GM19328 (cell line): ENCODE measurements around the gene CD160.
"Not testable (repeated sequence)": the region's sequence is repeated elsewhere in the genome, so short reads cannot be mapped to it uniquely, and the experiment has no call there.

Experiments
- ATAC-seq: cut with Tn5 transposase; IDR thresholded peaks from one replicate; pipeline ENCODE4 v1.9.1; 2021; ENCODE audit warnings: mild to moderate bottlenecking, moderate library complexity; ENCODE audit not compliant: unreplicated experiment

Gene CD160

DNA sequence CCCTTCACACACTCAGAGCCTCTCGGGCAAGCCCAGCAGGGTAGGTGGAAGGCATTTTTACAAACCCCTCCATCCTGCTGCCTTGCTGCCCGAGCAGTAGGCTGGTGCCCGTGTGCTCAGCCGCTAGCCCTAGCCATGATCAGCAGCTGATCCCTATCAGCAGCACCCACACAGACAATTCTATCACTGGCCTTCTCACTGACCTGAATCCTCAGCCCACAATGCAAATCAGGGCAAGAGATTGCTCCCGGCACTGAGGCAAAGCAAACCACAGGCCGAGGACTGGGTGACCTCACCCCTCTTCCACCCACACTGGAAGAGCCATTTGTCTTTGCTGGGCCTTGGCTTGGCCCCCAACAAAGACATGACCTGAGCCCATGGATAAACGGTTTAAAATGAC is 11.2 kb upstream of the CD160 start:
- no peak for ATAC-seq

DNA sequence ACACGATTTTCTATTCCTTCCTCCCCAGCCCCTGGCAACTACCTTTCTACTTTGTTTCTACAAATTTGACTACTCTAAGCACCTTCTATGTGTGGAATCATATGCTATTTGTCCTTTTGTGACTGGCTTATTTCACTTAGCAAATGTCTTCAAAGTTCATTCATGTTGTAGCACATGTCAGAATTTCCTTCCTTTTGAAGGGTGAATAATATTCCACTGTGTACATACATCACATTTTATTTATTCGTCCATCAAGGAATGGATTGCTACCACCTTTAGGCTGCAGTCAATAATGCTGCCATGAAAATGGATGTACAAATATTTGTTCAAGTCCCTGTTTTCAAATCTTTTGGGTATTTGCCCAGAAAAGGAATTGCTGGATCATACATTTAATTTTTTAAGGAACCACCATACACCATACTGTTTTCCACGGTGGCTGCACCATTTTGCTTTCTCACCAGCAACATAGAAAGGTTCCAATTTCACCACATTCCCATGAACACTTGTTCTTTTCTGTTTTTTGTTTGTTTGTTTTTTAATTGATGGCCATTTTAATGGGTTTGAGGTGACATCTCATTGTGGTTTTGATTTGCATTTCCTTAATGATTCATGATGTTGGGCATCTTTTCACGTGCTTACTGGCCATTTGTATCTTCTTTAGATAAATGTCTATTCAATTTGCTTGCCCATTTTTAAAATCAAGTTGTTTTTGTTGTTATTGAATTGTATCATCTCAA is 8.8 kb upstream of the CD160 start:
- no peak for ATAC-seq

DNA sequence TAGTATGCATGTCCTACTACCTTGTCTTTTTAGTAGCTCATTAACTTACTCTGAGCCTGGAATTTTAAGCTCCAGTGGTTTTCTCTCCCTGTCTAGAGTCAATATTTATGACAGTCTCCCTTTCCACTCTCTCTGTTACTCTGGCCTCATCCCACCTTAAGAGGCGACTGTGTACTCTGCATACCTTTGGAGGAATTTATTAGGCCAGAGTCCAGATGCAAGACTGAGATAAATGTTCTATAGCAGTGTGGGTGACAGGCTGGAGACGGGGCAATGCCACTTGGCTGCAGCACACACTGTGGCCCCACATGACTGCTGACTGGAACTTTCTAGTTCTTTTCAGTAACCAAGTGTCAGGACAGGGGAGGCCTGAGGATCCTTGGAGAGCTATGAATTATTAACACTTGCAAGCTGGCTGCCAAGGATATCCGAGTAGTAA is 8.1 kb upstream of the CD160 start:
- no peak for ATAC-seq

DNA sequence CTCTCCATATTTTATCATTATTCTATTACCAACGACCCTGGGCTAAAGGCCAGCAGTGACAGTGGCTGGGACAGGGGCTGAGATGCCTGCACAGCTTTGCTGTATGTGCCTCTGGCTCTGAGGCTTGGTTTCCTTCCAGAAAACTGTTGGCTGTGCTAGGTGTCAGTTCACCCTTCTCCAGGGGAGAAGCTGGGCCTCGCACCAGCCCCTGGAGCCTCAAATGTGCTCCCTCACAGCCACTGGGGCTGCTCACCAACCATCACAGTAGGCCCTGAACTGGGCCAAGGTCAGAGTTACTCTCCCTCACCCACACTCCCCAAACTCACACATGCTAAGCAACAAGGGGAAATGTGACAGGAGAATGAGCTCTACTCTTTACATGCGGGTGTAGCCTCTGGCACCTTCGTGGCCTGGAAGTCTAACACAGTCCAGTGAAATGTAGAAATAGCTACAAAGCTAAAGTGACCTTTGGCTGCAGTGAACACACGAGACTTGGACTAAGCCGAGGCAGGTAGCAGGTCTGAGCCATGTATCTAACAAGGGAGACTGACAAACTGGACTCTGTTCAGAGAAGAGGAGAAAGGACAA is 4.7 kb upstream of the CD160 start:
- no peak for ATAC-seq

DNA sequence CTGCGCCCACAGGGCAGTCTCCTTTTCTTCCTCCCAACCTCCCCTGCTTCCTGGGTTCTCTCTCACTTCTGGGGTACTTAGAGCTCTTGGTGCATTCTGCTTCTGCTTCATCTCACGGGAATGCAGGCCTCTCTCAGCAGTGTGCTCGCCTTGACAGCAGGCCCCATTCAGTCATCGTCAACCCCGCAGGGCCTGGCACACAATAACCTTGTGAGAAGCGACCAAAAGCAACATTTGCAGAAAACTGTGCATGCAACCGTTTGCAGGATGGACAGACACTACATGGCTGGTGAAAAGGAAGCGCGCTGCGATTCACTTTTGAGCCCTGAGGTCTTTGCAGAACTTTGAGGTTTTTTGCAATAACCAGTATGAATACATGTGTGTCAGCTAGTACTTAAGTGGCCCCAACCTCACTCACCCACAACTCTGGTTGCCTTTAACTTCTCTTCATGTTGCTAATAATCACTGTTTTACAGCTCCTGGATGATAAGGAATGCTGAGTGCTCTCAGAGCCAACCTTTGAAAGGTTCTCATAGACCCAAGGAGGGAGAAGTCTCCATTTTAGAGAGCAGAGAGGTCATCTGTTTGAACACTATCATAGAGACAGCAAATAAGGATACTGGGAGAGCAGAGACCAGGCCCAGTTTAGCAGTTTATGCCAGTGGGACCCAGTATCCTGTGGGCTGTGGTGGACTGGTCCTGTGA is 2.5 kb upstream of the CD160 start:
- no peak for ATAC-seq

DNA sequence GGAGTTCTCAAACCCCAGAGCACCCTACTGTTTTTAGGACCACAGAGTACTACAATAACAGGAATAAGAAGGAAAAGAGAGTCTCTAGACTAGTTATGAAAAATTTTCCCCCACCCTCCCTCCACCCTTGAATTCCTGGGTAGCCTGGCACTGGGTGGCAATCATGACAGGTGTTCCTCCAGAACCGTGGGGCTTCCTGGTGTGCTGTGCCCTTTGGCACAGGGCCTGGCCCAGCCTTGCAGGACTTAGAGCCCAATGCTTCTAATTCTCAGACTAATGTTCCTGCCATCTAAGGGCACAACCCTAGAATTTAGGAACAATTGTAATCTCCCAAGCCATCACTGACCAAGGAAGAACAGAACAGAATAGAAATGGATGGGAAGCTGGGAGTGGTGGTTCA is 1.5 kb upstream of the CD160 start:
- ATAC-seq = no peak

DNA sequence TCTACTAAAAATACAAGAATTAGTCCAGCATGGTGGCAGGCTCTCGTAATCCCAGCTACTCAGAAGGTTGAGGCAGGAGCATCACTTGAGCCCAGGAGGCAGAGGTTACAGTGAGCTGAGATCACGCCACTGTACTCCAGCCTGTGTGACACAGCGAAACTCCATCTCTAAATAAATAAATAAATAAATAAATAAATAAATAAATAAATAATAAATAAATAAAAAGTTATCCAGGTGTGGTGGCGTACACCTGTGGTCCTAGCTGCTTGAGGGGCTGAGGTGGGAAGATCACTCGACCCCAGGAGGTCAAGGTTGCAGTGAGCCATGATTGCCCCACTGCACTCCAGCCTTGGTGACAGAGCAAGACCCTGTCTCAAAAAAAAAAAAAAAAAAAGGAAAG is 834 bp upstream of the CD160 start:
- ATAC-seq = not testable (repeated sequence)

DNA sequence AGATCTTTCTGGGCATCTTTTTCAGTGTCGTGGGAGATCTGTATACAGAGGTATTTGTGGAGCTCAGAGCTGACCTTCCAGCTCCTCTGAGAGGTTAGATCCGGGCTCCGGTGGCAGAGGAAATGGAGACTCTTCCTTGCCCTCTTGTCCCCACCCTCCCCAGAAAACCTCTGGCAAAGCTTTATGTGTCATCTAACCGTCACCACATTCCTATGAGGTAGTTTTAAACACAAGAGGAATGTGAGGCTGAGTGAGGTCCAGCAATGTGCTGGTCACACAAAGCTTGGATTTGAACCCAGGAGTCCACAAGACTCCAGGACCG is 1.2 kb downstream of the CD160 start:
- no peak for ATAC-seq

DNA sequence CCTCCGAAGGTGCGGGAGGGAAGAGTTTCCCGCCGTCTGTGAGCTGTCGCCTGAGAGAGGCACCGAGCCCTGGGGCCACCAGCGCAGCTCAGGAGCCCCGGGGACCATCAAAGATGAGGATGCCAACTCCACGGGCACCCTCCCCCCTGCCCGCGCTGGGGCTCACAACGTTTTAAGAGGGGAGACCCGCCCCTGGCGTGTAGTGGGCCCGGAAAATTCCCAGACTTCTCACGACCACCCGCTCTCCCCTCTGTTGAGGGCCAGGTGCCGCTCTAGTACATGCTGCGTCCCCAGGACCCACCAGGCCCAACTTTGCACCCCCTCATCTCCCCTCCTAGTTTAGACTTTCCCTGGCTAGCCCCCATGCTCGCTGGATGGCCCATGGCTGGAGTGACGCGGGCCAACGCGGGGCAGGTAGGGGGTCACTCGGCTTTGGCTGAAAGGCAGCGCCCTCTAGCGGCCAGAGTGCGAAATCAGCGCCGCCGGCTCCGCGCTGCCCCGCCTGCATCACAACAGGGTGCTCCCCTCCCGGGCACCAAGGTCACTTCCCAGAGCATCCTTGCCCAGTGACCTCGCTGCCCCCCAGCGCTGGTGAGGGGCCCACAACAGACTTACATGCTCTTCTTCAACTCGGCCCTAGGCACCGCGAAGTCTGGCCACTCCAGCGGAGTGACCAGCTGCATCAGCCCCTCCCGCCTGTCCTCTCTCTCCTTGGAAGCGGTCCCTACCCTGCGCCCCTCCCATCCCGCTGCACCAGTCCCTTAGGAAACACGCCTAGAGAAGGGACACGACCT is 1.8 kb downstream of the CD160 start:
- ATAC-seq = no peak

DNA sequence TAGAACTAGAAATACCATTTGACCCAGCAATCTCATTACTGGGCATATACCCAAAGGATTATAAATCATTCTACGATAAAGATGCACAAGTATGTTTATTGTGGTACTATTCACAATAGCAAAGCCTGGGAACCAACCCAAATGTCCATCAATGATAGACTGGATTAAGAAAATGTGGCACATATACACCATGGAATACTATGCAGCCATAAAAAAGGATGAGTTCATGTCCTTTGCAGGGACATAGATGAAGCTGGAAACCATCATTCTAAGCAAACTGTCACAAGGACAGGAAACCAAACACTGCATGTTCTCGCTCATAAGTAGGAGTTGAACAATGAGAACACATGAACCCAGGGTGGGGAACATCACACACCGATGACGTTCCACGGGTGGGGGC is 6.9 kb downstream of the CD160 start:
- not testable (repeated sequence) for ATAC-seq

DNA sequence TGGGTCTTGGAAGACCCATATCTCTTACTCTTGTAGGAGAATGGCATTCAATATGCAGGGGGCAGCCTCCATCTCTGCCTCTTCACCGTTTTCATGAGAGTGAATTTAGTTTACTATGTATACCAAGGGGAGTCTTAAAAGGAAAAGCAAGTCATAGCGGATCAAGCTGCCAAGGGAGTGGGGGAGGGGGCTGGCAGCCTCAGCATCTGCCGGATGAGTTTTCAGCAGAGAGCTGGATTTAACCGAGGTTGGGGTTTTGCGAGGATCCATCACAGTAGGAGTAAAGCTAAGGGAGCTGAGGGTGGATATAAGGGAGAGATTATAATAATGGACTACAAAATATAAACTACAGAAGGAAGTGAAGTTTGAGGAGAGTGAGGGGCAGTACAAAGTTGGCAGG is 9.9 kb downstream of the CD160 start:
- ATAC-seq = no peak

DNA sequence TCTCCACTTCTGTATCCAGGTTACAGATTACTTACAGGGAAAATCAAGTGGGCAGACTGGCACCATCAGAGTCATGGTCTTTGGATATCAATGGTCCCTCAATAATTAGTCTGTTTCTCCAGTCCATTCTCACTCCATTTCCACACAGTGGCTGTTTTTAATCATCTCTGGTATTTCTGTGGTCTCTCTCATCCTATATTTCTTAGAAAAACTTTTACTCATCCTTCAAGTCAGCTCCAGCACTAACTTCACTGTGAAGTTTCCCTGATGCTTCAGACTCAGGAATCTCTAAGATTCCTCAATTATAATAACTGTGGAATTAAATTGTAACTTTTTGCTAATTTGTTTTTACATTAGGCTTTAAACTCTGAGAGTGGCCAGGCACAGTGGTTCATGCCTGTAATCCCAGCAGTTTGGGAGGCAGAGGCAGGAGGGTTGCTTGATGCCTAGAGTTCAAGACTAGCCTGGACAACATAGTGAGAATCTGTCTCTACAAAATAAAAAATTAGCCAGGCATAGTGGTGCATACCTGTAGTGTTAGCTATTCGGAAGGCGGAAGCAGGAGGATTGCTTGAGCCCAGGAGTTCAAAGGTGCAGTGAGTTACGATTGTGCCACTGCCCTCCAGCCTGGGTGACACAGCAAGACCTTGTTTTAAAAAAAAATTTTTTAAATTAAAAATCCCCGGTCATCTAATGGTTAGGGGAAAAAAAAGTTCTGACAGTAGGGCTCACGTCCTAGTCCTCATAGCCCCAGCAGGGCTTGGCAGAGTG is 10.6 kb downstream of the CD160 start:
- no peak for ATAC-seq

DNA sequence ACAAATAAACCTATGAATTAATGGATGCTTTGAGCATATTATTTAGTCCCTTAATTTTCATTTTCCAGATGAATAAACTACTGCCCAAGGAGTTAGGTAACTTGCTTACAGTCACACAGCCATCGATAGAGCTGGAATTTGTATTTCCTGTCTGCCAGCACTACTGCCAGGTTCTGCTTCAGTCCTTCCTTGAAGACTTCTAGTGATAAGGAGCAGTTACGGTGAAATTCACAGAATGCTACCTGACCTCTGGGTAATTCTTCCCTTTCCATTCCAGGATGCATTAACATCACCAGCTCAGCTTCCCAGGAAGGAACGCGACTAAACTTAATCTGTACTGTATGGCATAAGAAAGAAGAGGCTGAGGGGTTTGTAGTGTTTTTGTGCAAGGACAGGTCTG is 11.2 kb downstream of the CD160 start:
- ATAC-seq = no peak

DNA sequence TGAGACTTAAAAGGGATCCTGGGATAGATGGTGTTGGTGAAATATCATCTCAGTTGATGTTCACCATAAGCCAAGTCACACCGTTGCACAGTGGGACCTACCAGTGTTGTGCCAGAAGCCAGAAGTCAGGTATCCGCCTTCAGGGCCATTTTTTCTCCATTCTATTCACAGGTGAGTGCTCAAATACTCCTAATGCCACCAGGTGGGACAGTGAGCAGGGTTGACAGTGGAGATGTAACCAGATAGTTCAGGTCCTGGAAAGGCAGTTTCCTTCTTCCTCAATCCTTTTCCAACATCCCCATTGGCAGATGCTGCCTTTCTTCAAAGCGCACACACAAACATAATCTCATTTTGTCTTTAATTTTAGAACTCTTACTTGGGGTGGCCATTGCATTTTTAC is 11.6 kb downstream of the CD160 start:
- ATAC-seq = no peak

DNA sequence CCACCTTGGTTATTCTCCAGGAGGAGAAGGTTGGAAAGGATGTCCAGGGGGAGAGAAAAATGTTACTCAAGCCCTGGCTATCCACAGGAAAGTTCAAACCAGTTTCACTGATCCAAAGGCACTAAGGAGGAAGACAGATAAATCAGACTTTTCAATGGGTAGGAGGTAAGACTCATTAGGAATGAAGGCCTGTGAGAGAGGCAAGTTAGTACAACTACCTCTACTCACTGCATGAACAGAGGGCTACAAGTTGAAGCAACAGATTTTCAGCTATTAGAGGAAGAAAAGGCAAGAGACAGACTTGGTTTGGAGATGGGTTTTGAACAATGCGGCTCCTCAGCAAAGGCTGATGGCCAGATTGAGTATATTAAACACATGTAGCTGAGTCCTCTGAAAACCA is 16.9 kb downstream of the CD160 start:
- no peak for ATAC-seq

DNA sequence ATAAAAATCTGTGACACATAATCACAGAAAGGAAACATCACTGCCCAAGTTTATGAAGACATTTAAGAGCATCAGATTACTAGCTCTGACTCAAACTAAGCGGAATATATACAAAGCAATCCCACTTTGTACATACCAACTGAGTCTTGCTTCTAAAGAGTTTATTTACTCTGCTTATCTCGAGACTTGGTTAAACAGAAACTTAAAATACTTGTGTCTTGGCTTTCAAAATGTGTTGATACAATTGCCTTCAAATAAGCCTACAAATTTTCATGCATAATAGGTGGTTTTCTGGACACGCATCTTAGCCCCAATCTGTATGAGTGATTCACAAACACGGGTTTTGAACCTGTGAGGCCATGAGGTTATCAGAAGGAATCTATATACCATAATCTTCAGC is 21.0 kb downstream of the CD160 start:
- no peak for ATAC-seq

DNA sequence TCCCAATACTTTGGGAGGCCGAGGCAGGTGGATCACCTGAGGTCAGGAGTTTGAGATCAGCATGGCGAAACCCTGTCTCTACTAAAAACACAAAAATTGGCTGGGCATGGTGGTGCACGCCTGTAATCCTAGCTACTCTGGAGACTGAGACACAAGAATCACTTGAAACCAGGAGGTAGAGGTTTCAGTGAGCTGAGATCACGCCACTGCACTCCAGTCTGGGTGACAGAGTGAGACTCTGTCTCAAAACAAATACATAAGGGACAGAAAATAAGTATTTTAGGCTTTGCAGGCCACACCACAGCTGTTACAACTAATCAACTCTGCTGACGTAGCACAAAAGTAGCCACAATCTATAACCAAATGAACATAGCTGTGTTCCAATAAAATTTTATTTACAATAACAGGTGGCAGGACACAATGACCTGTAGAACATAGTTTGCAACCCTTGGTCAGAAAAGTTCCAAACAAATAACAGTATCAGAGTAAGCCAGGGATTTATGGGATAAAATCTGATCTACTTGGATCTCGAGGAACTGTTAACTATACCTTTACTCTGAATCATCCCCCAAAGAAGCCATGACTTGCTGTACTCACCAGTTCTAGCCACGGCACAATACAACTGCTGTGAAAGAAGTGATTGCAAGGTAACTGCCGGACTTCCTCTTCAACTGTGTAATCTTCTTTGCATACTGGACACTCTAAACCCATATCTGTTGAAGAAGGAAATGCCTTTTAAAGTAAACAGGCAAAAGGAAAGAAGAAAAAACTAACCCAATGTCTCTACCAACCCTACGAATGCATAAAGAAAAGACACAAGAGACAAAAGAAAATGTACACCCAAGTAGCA is 28.3 kb downstream of the CD160 start:
- no peak for ATAC-seq

DNA sequence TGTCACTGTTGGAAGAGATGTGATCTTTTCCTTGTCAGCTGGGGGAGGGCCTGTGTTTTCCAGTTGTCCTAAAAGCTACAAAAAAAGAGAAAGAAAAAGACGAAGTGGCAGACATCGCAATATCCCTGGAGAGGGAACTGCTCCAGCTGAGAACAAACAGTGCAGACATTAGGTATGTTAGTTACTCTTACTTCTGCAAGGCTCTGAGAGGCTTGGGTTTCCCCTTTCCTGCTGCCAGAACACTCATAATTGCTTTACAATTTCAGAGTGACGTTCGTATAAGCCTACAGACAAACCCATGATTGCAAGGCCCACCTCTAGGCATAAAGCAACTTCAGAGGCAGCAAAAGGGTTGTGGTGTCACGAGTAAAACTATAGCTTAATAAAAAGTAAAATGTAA is 31.1 kb downstream of the CD160 start:
- no peak for ATAC-seq

DNA sequence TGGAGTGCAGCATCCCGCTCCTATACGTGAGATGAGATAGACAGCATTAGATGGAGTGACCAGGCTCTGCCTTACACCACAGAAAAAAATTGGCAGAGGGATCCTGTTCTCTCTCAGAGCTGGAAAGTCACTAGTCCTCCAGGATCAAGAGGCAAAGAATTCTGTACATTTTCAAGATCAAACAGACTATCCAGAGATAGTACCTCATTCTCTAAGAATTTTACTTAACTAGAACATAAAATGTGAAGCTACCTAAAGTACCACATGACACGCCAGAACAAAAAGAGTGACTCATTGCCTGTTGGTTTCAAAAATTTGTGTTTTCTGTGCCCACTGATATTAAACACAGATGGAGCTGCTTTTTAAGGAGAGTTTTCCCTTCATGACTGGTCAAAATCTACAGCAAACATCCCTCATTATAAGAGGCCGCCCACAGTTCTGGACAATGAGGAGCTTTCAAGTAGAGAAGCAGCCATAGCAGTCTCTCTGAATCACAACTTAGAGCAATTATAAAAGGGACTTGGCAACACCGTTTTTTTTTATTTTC is 32.3 kb downstream of the CD160 start:
- ATAC-seq = no peak

DNA sequence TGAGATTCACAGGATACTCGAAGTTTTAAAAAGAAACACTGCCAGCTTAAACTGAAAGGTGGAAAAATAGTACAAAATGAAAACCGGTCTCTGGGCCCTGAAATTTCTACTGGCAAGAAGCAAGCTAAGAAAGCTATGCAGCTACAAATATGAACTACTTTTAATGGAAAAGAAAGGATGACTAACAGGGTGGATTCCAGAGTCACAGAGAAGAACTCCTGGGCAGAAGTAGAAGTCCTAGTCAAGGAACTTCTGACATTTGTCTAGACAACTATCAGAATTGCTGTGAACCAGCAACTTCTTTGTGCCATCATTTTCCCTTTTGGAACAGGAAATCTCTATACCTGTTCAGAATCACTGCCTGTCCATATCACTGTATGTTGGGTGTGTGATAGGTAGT is 38.1 kb downstream of the CD160 start:
- ATAC-seq = no peak
